ENCODE results near the gene OR2A1.
"Not testable (repeated sequence)": the region's sequence is repeated elsewhere in the genome, so short reads cannot be mapped to it uniquely, and the experiment has no call there.

The OR2A1 gene

GRCh38 chr7:144292384-144293161 is 19.6 kb upstream of the OR2A1 start:
- H3K27ac ChIP-seq (ENCODE audit: low read length); H3K27me3 ChIP-seq (ENCODE audit: control insufficient read depth, insufficient read depth, low read length); H3K9me3 ChIP-seq (ENCODE audit: control insufficient read depth, insufficient read depth, low read length); H3K4me3 ChIP-seq (ENCODE audit: low read length); H3K36me3 ChIP-seq (ENCODE audit: control insufficient read depth, insufficient read depth, low read length); DNase-seq (ENCODE audit: low read depth, low spot score); H3K4me1 ChIP-seq (ENCODE audit: control insufficient read depth, insufficient read depth, low read length): not testable (repeated sequence)
- no CpG with 5 or more reads among the region's 14 CpGs for WGBS (ENCODE audit: insufficient coverage, insufficient read length)

GRCh38 chr7:144293794-144294499 is 18.3 kb upstream of the OR2A1 start:
- H3K27ac ChIP-seq (ENCODE audit: low read length); H3K4me3 ChIP-seq (ENCODE audit: low read length); DNase-seq (ENCODE audit: low read depth, low spot score); H3K9me3 ChIP-seq (ENCODE audit: control insufficient read depth, insufficient read depth, low read length); H3K36me3 ChIP-seq (ENCODE audit: control insufficient read depth, insufficient read depth, low read length); H3K27me3 ChIP-seq (ENCODE audit: control insufficient read depth, insufficient read depth, low read length); H3K4me1 ChIP-seq (ENCODE audit: control insufficient read depth, insufficient read depth, low read length): not testable (repeated sequence)
- no CpG with 5 or more reads among the region's 60 CpGs for WGBS (ENCODE audit: insufficient coverage, insufficient read length)

- H3K36me3 ChIP-seq (ENCODE audit: control insufficient read depth, insufficient read depth, low read length); H3K27ac ChIP-seq (ENCODE audit: low read length); H3K9me3 ChIP-seq (ENCODE audit: control insufficient read depth, insufficient read depth, low read length); H3K27me3 ChIP-seq (ENCODE audit: control insufficient read depth, insufficient read depth, low read length); H3K4me3 ChIP-seq (ENCODE audit: low read length); DNase-seq (ENCODE audit: low read depth, low spot score); H3K4me1 ChIP-seq (ENCODE audit: control insufficient read depth, insufficient read depth, low read length): not testable (repeated sequence)
- WGBS (ENCODE audit: insufficient coverage, insufficient read length), result no CpG with 5 or more reads among the region's 1 CpG
Observed at GRCh38 chr7:144302578-144303303, 9.5 kb upstream of the OR2A1 start.

GRCh38 chr7:144303607-144304006 is 8.6 kb upstream of the OR2A1 start:
- not testable (repeated sequence) for H3K27ac ChIP-seq (ENCODE audit: low read length); H3K9me3 ChIP-seq (ENCODE audit: control insufficient read depth, insufficient read depth, low read length)
- no CpG with 5 or more reads among the region's 5 CpGs for WGBS (ENCODE audit: insufficient coverage, insufficient read length)

GRCh38 chr7:144305156-144305555 is 7.1 kb upstream of the OR2A1 start:
- H3K4me3 ChIP-seq (ENCODE audit: low read length); DNase-seq (ENCODE audit: low read depth, low spot score); H3K4me1 ChIP-seq (ENCODE audit: control insufficient read depth, insufficient read depth, low read length); H3K36me3 ChIP-seq (ENCODE audit: control insufficient read depth, insufficient read depth, low read length); H3K9me3 ChIP-seq (ENCODE audit: control insufficient read depth, insufficient read depth, low read length); H3K27ac ChIP-seq (ENCODE audit: low read length); H3K27me3 ChIP-seq (ENCODE audit: control insufficient read depth, insufficient read depth, low read length): not testable (repeated sequence)
- no CpG with 5 or more reads among the region's 2 CpGs for WGBS (ENCODE audit: insufficient coverage, insufficient read length)

More at GRCh38 chr7:144303607-144304006, 8.6 kb upstream of the OR2A1 start:
- H3K4me3 ChIP-seq (ENCODE audit: low read length); H3K4me1 ChIP-seq (ENCODE audit: control insufficient read depth, insufficient read depth, low read length); DNase-seq (ENCODE audit: low read depth, low spot score); H3K36me3 ChIP-seq (ENCODE audit: control insufficient read depth, insufficient read depth, low read length); H3K27me3 ChIP-seq (ENCODE audit: control insufficient read depth, insufficient read depth, low read length): not testable (repeated sequence)

GRCh38 chr7:144309702-144310101 is 2.5 kb upstream of the OR2A1 start:
- not testable (repeated sequence) for H3K27me3 ChIP-seq (ENCODE audit: control insufficient read depth, insufficient read depth, low read length); H3K4me1 ChIP-seq (ENCODE audit: control insufficient read depth, insufficient read depth, low read length); H3K4me3 ChIP-seq (ENCODE audit: low read length); H3K9me3 ChIP-seq (ENCODE audit: control insufficient read depth, insufficient read depth, low read length); H3K27ac ChIP-seq (ENCODE audit: low read length); DNase-seq (ENCODE audit: low read depth, low spot score); H3K36me3 ChIP-seq (ENCODE audit: control insufficient read depth, insufficient read depth, low read length)
- no CpG with 5 or more reads among the region's 2 CpGs for WGBS (ENCODE audit: insufficient coverage, insufficient read length)

- not testable (repeated sequence) for DNase-seq (ENCODE audit: low read depth, low spot score); H3K4me3 ChIP-seq (ENCODE audit: low read length); H3K36me3 ChIP-seq (ENCODE audit: control insufficient read depth, insufficient read depth, low read length); H3K4me1 ChIP-seq (ENCODE audit: control insufficient read depth, insufficient read depth, low read length); H3K27me3 ChIP-seq (ENCODE audit: control insufficient read depth, insufficient read depth, low read length); H3K27ac ChIP-seq (ENCODE audit: low read length); H3K9me3 ChIP-seq (ENCODE audit: control insufficient read depth, insufficient read depth, low read length)
- WGBS (ENCODE audit: insufficient coverage, insufficient read length), result no CpG with 5 or more reads among the region's 2 CpGs
Observed at GRCh38 chr7:144311218-144311617, 1.0 kb upstream of the OR2A1 start.

- not testable (repeated sequence) for DNase-seq (ENCODE audit: low read depth, low spot score); H3K27me3 ChIP-seq (ENCODE audit: control insufficient read depth, insufficient read depth, low read length); H3K36me3 ChIP-seq (ENCODE audit: control insufficient read depth, insufficient read depth, low read length); H3K4me3 ChIP-seq (ENCODE audit: low read length); H3K27ac ChIP-seq (ENCODE audit: low read length); H3K9me3 ChIP-seq (ENCODE audit: control insufficient read depth, insufficient read depth, low read length); H3K4me1 ChIP-seq (ENCODE audit: control insufficient read depth, insufficient read depth, low read length)
- no CpG with 5 or more reads among the region's 1 CpG for WGBS (ENCODE audit: insufficient coverage, insufficient read length)
Observed at GRCh38 chr7:144317537-144317936, 5.3 kb downstream of the OR2A1 start.

GRCh38 chr7:144319547-144319946 is 7.3 kb downstream of the OR2A1 start:
- H3K27ac ChIP-seq (ENCODE audit: low read length); H3K9me3 ChIP-seq (ENCODE audit: control insufficient read depth, insufficient read depth, low read length); H3K36me3 ChIP-seq (ENCODE audit: control insufficient read depth, insufficient read depth, low read length); H3K27me3 ChIP-seq (ENCODE audit: control insufficient read depth, insufficient read depth, low read length); H3K4me1 ChIP-seq (ENCODE audit: control insufficient read depth, insufficient read depth, low read length); DNase-seq (ENCODE audit: low read depth, low spot score); H3K4me3 ChIP-seq (ENCODE audit: low read length): not testable (repeated sequence)
- WGBS (ENCODE audit: insufficient coverage, insufficient read length), result no CpG with 5 or more reads among the region's 2 CpGs

GRCh38 chr7:144321677-144322206 is 9.5 kb downstream of the OR2A1 start:
- WGBS (ENCODE audit: insufficient coverage, insufficient read length), result no CpG with 5 or more reads among the region's 3 CpGs
- not testable (repeated sequence) for H3K27me3 ChIP-seq (ENCODE audit: control insufficient read depth, insufficient read depth, low read length); H3K36me3 ChIP-seq (ENCODE audit: control insufficient read depth, insufficient read depth, low read length); H3K27ac ChIP-seq (ENCODE audit: low read length); H3K4me1 ChIP-seq (ENCODE audit: control insufficient read depth, insufficient read depth, low read length); DNase-seq (ENCODE audit: low read depth, low spot score); H3K4me3 ChIP-seq (ENCODE audit: low read length); H3K9me3 ChIP-seq (ENCODE audit: control insufficient read depth, insufficient read depth, low read length)

Measured in iPS DF 6.9 (cell line).